Ovary (tissue), 9 donors: ENCODE measurements around the gene OLFML2A. TPM values are rescaled to one million over a fixed set of nuclear protein-coding genes. Genes with fewer than 3 reads are reported as not detected.

Experiments used
- DNase-seq, 5 donors: peaks; one replicate each; pipeline ENCODE4 v3.0.0-alpha.2; 2019 to 2020
- H3K27ac ChIP-seq, 2 donors: fragments of 200-600 bp; one replicate each; pipeline versions ENCODE4 v1.5.1 to v1.8.0; 2019 to 2022
- H3K27me3 ChIP-seq: fragments of 200-600 bp; one replicate; pipeline ENCODE4 v1.8.0; 2022
- H3K36me3 ChIP-seq: fragments of 200-600 bp; sonication (generic); one replicate; pipeline ENCODE4 v1.5.1; 2019
- H3K4me1 ChIP-seq: one replicate; pipeline ENCODE4 v1.8.1; 2013; ENCODE audit warnings: mild to moderate bottlenecking, moderate library complexity; ENCODE audit not compliant: insufficient read depth
- H3K4me3 ChIP-seq: fragments of 200-600 bp; sonication (generic); one replicate; pipeline ENCODE4 v1.5.1; 2017
- H3K9me3 ChIP-seq, 2 donors: fragments of 200-600 bp in 1 of 2; sonication (generic) in 1 of 2; one replicate each; pipeline versions ENCODE4 v1.5.1 to v1.8.1; 2013 to 2019; ENCODE audit warnings: mild to moderate bottlenecking in 1 of 2, moderate library complexity in 1 of 2
- CTCF ChIP-seq, 3 donors: fragments of 450-650 bp in 2 of 3; fragments of 200-600 bp in 1 of 3; IDR thresholded peaks; one replicate each; pipeline versions ENCODE4 v1.5.1 to v1.8.0; 2016 to 2022; ENCODE audit warnings: antibody characterized with exemption in 3 of 3, mild to moderate bottlenecking in 1 of 3
- EP300 ChIP-seq: sonication (generic); formaldehyde crosslinking; IDR thresholded peaks from one replicate; pipeline ENCODE4 v1.6.1; 2017; ENCODE audit warnings: antibody characterized with exemption
- POLR2A ChIP-seq: fragments of 450-650 bp; IDR thresholded peaks from one replicate; pipeline ENCODE4 v1.6.1; 2017; ENCODE audit warnings: antibody characterized with exemption, mild to moderate bottlenecking, moderate library complexity
- WGBS, 3 donors: extraction: QIAGEN DNeasy Blood & Tissue Kit in 1 of 3; methylation state at CpG; one replicate each; pipeline versions ENCODE4 v1.1.5 to v1.1.7; 2013 to 2017; 5-methylcytosine and 5-hydroxymethylcytosine counted together
- intact Hi-C, 4 donors: fragments of 100-400 bp; cut with DNase I; formaldehyde crosslinking; loops; one replicate each; pipeline versions ENCODE4 v1.11.0 to v1.15.1; 2022 to 2023
- polyA plus RNA-seq, 2 donors: library from polyadenylated mRNA; stranded (reverse); fragments of 200-250 nt in 1 of 2; fragments of 350-450 nt in 1 of 2; fragmentation: Illumina TruSeq in 1 of 2; extraction: RNeasy Lipid Tissue Mini Kit (QIAGEN cat#74804) in 1 of 2; gene quantifications; one replicate each; pipeline ENCODE4 v1.2.3, GENCODE V29; 2013 to 2014
- total RNA-seq, 7 donors: library from RNA; depleted of rRNA in 2 of 7; stranded (reverse); fragments of >200 nt in 2 of 7; fragmentation: NEBNext Ultra II Directional in 3 of 7; extraction: Animal tissue kit (Norgen Biotek cat#: 25700) in 3 of 7; gene quantifications; one replicate each; pipeline versions ENCODE4 v1.1.0 to v1.2.4, GENCODE V29; 2016 to 2023
- donor health status: DM: no; HTN: no; CAD: no; lungs with moderate emphysema.
- donor health status: DM: no; HTN: no; CAD: no.
- donor health status: Bipolar disorder and iron deficiency.
- donor health status: DM: yes; HTN: yes; CAD: no.
- donor health status: DM: no; HTN: no; CAD: no.
- donor health status: DM: yes; HTN: yes; CAD: no.

OLFML2A gene
- total and polyA plus RNA-seq, 9 donors: 14.7 to 63.4 (median 31.0) TPM

- 50 to 60% (median 55%) methylated on average over 11 of the region's 11 CpGs for WGBS, 3 donors
- no peaks in the 10 kb centered on the region for H3K27me3 ChIP-seq
- H3K27ac ChIP-seq: no peak overlapping the region
- intact Hi-C loops: no loop called here
- no peaks in the 10 kb centered on the region for H3K36me3 ChIP-seq
- H3K9me3 ChIP-seq: no peaks in the 10 kb centered on the region
- no peaks in the 10 kb centered on the region for H3K4me1 ChIP-seq
- H3K4me3 ChIP-seq: peak overlapping the region; percentile 89
- TF ChIP-seq CTCF (IDR thresholded peaks at IDR 0.05): no peak
- TF ChIP-seq EP300: no peak
- TF ChIP-seq POLR2A: no peak
- no peak for DNase-seq
Measured at GRCh38 chr9:124768750-124769548, 8.0 kb upstream of the OLFML2A start.

GRCh38 chr9:124769549-124770358 lies 7.2 kb upstream of the OLFML2A start:
- Histone ChIP-seq H3K9me3 (no peaks in the 10 kb centered on the region), H3K27ac (no peak overlapping the region), H3K4me1 (no peaks in the 10 kb centered on the region), H3K4me3 (peak overlapping the region; percentile 89), H3K36me3 (no peaks in the 10 kb centered on the region), H3K27me3 (no peaks in the 10 kb centered on the region)
- TF ChIP-seq CTCF (IDR thresholded peaks at IDR 0.05) (no peak), POLR2A (no peak), EP300 (no peak)
- intact Hi-C loops: loop anchor here in 2 of 4 donors (5.0 to 10.0 kb wide), 3 partner anchors 373 to 608 kb away; partner anchors contain the start of gene SCAI (in 2 of the 2)
- WGBS, 3 donors: 11 to 13% (median 13%) methylated on average over 56 of the region's 56 CpGs
- peak in 3 of 5 donors; percentile 40 to 63 (median 55) for DNase-seq

DNA sequence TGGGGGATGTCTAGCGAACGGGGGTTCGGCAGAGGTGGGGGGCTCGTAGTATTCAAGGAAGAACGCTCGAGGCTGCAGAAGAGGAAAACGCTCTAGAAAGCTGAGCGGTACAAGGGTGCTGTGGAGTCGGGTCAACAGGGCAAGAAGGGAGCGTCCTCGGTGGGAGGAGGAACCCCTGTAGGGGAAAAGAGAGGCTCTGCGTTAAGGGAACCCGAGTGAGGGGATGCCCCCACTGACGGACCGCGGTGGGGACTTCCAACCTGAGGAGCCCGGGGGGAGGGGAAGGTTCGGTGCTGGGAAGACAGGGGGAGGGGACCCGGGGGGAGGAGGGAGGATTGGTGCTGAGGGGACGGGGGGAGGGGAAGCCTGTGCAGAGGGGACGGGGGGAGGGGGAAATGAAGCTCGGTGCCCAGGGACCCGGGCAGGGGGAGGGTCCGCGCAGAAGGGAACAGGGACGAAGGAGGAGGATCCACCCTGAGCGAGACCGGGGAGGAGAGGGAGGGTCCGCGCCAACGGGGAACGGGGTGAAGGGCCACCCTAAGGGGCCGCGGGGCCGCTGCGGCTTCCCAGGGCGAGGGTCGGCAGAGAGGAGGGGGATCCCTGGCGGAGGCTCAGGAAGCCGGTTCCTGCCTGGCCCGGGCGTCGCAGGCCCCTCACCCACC lies 6.4 kb upstream of the OLFML2A start:
- H3K27me3 ChIP-seq: no peaks in the 10 kb centered on the region
- no peak overlapping the region for H3K27ac ChIP-seq
- intact Hi-C loops: loop anchor here in 2 of 4 donors (5.0 to 10.0 kb wide), 3 partner anchors 372 to 607 kb away; partner anchors contain the start of gene SCAI (in 2 of the 2)
- TF ChIP-seq EP300 (no peak), POLR2A (no peak)
- peak overlapping the region; percentile 89 for H3K4me3 ChIP-seq
- WGBS, 3 donors: 2 to 3% (median 2%) methylated on average over 34 to 43 of the region's 43 CpGs
- peak in 4 of 5 donors; percentile 44 to 68 (median 60) for DNase-seq
- H3K4me1 ChIP-seq: no peaks in the 10 kb centered on the region
- no peaks in the 10 kb centered on the region for H3K36me3 ChIP-seq
- H3K9me3 ChIP-seq: no peaks in the 10 kb centered on the region

DNA sequence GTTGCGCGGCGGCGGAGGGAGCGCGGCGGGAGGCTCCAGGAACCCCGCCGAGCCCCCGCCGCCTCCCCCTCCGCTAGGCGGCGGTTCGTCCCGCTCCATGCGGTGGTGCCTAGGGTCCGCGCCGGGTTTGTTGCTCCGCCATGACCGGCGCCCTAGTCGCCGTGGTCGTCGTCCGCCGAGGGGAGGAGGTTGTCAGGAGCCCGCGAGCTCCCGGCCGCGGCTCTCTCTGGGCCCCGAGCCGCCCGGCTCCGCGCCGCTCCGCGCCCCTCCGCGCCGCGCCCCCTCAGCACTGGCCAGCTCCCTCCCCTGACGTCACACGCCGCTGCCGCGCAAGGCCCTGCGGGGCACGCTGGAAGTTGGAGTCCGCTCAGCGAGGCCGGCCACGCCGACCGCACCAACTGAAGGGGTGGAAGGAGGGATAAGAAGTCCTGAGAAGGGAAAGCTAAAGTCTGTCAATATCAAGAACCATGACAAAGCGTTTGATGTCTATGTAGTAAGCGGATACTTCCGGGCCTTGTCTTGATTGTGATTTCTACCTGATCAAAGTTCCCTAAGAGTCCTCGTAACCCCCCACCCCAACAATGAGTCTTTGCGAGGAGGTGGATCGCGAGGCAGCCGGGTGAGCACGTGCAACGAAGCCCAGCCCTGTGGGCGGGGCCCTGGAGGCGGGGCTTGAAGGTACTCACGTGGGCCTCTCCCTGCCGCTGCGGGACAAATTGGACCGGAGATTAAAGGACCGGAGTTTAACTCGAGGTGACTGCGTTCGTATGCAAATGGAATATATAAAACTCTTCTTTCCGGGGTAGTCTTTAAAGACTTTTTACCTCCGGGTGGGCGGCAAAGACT lies 5.7 kb upstream of the OLFML2A start, which contains the start of gene NR6A1:
Gene NR6A1, minus strand, starts transcription at position 291 of the 846 bp plus-strand sequence.
- no peaks in the 10 kb centered on the region for H3K9me3 ChIP-seq
- no peak within 1 kb of the TSS for H3K27ac ChIP-seq
- peak in 1 of 3 donors; percentile 27 for TF ChIP-seq CTCF (IDR thresholded peaks at IDR 0.05)
- TF ChIP-seq EP300: no peak
- TF ChIP-seq POLR2A: peak; percentile 17
- 0 to 1% (median 1%) methylated on average over 32 to 82 of the region's 82 CpGs for WGBS, 3 donors
- H3K4me3 ChIP-seq: peak within 1 kb of the TSS; percentile 89
- intact Hi-C loops: loop anchor here in 2 of 4 donors (5.0 to 10.0 kb wide), 3 partner anchors 371 to 606 kb away; partner anchors contain the start of gene SCAI (in 2 of the 2)
- H3K36me3 ChIP-seq: no peaks in the 10 kb centered on the region
- peak; percentile 94 to 98 (median 96) for DNase-seq
- no peaks in the 10 kb centered on the region for H3K4me1 ChIP-seq
- no peaks in the 10 kb centered on the region for H3K27me3 ChIP-seq
